Stimulated activated CD8-positive, alpha-beta memory T cell treated with anti-CD3 and anti-CD28 coated beads, Interleukin-2, amount 100 ng/mL, for 48 hours (primary cell): Measurements from ENCODE around the gene NPEPL1.
"Not testable (repeated sequence)": the region's sequence is repeated elsewhere in the genome, so short reads cannot be mapped to it uniquely, and the experiment has no call there.

Experiments used
- DNase-seq, 2 donors: peaks; one replicate each; pipeline ENCODE4 v3.0.0-alpha.2; 2020; ENCODE audit warnings: low read depth in 2 of 2

Gene NPEPL1

DNA sequence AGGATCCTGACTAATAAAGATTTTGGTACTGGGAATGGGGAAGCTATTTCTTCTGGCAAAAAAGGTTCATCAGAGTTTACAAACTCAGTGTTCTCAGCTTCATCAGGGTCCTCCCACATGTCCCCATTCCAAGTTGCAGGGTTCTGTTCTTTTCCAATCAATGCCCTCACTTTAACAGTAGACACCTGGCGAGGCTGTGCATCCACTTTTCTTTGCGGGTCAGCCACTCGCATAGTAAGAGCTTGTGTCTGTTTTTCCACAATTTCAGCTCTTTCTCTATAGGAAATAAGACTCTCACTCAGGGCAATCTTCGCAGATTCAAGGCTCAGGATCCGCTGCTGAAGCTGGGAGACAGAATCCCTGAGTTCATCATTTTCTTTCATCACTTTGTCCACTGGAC is 65.0 kb downstream of the NPEPL1 start:
- DNase-seq: not testable (repeated sequence)

DNA sequence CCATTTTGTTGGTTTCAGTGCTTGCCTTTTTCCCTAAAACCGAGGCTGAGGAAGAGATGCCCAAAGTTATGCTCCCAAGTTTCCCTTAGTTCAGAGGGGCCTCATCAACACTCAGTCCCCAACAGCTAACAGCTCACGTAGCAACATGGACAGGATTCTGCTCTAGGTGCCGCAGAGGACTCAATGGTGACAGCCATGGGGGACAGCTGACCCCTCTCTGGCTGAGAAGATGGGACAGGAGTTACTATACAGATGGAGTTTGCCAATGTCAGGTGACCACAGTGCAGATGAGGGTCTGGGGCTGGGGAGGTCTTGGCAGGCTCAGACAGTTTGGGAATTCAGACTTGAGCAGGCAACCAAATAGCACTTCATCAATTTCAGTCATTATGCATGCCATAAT is 67.3 kb downstream of the NPEPL1 start:
- DNase-seq: no peak

GRCh38 chr20:58760856-58761255 is 68.3 kb downstream of the NPEPL1 start:
- no peak for DNase-seq

- no peak for DNase-seq
These were observed 69.5 kb downstream of the NPEPL1 start for GRCh38 chr20:58762120-58762519.

DNA sequence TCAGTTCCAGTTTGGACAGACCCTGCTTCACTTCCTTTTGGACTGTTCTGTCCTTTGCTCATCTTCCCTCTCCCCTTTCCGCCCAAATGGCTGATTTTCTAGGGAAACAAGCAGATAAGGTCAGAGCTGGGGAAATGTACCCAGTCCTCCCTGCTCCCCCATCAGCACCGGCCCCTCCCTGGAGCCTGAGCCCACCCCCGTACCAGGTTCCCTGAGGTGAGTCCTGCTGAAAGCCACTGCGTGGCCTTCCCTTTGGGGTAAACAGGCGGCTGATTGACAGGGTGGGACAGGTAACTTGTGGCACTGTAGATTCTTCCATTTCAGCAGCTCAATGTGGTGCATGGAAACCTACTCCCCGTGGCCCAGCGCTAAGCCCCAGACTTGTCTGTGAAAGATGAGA is 70.5 kb downstream of the NPEPL1 start:
- no peak for DNase-seq
